Cardiac muscle cell (in vitro differentiated cells and primary cell): ENCODE measurements around the gene STRADB. TPM values are rescaled to one million over a fixed set of nuclear protein-coding genes. Genes with fewer than 3 reads are reported as not detected.

ENCODE experiments used
- DNase-seq, 2 donors: peaks; one replicate each; pipeline versions ENCODE4 v3.0.0 to v3.0.0-alpha.2; 2010 to 2017; ENCODE audit warnings: low read depth in 1 of 2, low spot score in 1 of 2
- H3K27ac ChIP-seq: fragments of 200-600 bp; sonication (generic); 2 replicates; pipeline ENCODE4 v1.5.1; 2016
- H3K27me3 ChIP-seq: fragments of 200-600 bp; sonication (generic); 2 replicates; pipeline ENCODE4 v1.6.0; 2016; ENCODE audit warnings: control low read depth
- H3K36me3 ChIP-seq: fragments of 200-600 bp; sonication (generic); 2 replicates; pipeline ENCODE4 v1.5.1; 2016; ENCODE audit warnings: control low read depth
- H3K4me1 ChIP-seq: fragments of 200-600 bp; sonication (generic); 2 replicates; pipeline ENCODE4 v1.8.1; 2017; ENCODE audit warnings: low read depth, mild to moderate bottlenecking, mixed run types
- H3K4me3 ChIP-seq: fragments of 200-600 bp; sonication (generic); 2 replicates; pipeline ENCODE4 v1.5.1; 2016; ENCODE audit warnings: mild to moderate bottlenecking
- H3K9me3 ChIP-seq: fragments of 200-600 bp; sonication (generic); 2 replicates; pipeline ENCODE4 v1.5.1; 2017; ENCODE audit warnings: low read depth, mild to moderate bottlenecking, control low read depth
- polyA plus RNA-seq: library from polyadenylated mRNA; unstranded; fragments of >200 nt; fragmentation: Nextera tagmentation; extraction: Ambion mirVana; gene quantifications from 2 replicates; pipeline ENCODE4 v1.2.1, GENCODE V29; 2016
- total RNA-seq: library from RNA; depleted of rRNA; stranded (reverse); fragments of >200 nt; gene quantifications from 2 replicates; pipeline ENCODE4 v1.2.3, GENCODE V29; 2016
- TF ChIP-seq, protein P1 (sequence below): IDR thresholded peaks from 2 replicates; pipeline ENCODE4 v1.5.1; 2012; ENCODE audit warnings: low read depth, mild to moderate bottlenecking, low read length

STRADB gene
- total and polyA plus RNA-seq, 2 experiments from 2014 or later = 35.5 to 106 TPM

DNA sequence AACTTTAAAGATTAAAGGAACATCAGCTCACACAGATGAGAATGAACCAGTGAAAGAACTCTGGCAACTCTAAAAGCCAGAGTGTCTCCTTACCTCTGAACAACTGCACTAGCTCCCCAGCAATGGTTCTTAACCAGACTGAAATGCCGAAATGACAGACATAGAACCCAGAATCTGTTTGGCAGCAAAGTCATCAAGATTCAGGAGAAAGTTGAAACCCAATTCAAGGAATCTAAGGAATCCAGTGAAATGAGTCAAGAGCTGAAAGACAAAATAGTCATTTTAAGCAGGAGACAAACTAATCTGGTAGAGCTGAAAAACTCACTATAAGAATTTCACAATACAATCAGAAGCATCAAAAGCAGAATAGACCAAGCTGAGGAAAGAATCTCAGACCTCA, 72.0 kb downstream of the STRADB start:
- TF ChIP-seq, protein P1, sequence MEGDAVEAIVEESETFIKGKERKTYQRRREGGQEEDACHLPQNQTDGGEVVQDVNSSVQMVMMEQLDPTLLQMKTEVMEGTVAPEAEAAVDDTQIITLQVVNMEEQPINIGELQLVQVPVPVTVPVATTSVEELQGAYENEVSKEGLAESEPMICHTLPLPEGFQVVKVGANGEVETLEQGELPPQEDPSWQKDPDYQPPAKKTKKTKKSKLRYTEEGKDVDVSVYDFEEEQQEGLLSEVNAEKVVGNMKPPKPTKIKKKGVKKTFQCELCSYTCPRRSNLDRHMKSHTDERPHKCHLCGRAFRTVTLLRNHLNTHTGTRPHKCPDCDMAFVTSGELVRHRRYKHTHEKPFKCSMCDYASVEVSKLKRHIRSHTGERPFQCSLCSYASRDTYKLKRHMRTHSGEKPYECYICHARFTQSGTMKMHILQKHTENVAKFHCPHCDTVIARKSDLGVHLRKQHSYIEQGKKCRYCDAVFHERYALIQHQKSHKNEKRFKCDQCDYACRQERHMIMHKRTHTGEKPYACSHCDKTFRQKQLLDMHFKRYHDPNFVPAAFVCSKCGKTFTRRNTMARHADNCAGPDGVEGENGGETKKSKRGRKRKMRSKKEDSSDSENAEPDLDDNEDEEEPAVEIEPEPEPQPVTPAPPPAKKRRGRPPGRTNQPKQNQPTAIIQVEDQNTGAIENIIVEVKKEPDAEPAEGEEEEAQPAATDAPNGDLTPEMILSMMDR = no peak
- Histone ChIP-seq H3K9me3 (no peaks in the 10 kb centered on the region), H3K27me3 (no peaks in the 10 kb centered on the region), H3K4me3 (no peak overlapping the region), H3K36me3 (no peaks in the 10 kb centered on the region), H3K27ac (no peak overlapping the region), H3K4me1 (no peaks in the 10 kb centered on the region)
- DNase-seq = peak in 1 of 2 donors; percentile 24

Other genes starting within 250 kb of the STRADB start
- 0.18 and 0.81 TPM in 2 replicates for gene CASP8, start 191.2 kb upstream of the STRADB start, total RNA-seq
- 0.13 and 0.97 TPM in 2 replicates for gene CASP8, start 191.2 kb upstream of the STRADB start, polyA plus RNA-seq
- 0.53 and 0.69 TPM in 2 replicates for gene FLACC1, start 94.4 kb upstream of the STRADB start, total RNA-seq
- gene FLACC1, start 94.4 kb upstream of the STRADB start, polyA plus RNA-seq = 1.5 and 1.7 TPM in 2 replicates
- 10.2 and 13.2 TPM in 2 replicates for gene TRAK2, start 282 bp upstream of the STRADB start, total RNA-seq
- 9.6 and 10.6 TPM in 2 replicates for gene TRAK2, start 282 bp upstream of the STRADB start, polyA plus RNA-seq
- gene TMEM237, start 191.8 kb downstream of the STRADB start, total RNA-seq = 23.5 and 37.1 TPM in 2 replicates
- 35.4 and 44.0 TPM in 2 replicates for gene TMEM237, start 191.8 kb downstream of the STRADB start, polyA plus RNA-seq
- 0.04 and 0.27 TPM in 2 replicates for gene MPP4, start 246.9 kb downstream of the STRADB start, total RNA-seq
- gene MPP4, start 246.9 kb downstream of the STRADB start, polyA plus RNA-seq = 0.15 TPM in 1 of 2 replicates, not detected in the other